LNCAP (cell line): ENCODE results near the gene NOL12.

Source experiments
- CTCF ChIP-seq: fragments of 450-650 bp; IDR thresholded peaks from 2 replicates; pipeline ENCODE4 v1.5.1; 2017; ENCODE audit warnings: mild to moderate bottlenecking

NOL12 gene

DNA sequence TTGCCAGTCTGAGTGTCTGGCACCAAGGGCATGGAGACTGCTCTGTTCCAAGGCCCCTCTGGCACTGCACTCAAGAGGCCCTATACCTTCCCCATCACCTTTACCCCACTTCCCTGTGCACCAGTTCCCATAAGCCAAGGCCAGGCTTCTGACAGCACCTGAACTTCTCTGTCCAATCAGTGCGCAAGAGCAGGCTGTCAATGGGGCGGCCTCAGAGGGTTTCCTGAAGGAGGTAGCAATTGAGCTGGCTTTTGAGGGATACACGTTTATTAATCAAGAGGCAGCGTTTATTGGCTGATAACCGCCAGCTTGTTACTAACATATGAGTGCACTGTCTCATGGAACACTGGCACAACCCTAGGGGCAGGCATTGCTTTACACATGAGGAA, 44.6 kb upstream of the NOL12 start:
- TF ChIP-seq CTCF, result no peak

- TF ChIP-seq CTCF, result peak; percentile 93
Measured at GRCh38 chr22:37643225-37643847, 42.8 kb upstream of the NOL12 start.

GRCh38 chr22:37647317-37647716, 38.8 kb upstream of the NOL12 start:
- no peak for TF ChIP-seq CTCF

DNA sequence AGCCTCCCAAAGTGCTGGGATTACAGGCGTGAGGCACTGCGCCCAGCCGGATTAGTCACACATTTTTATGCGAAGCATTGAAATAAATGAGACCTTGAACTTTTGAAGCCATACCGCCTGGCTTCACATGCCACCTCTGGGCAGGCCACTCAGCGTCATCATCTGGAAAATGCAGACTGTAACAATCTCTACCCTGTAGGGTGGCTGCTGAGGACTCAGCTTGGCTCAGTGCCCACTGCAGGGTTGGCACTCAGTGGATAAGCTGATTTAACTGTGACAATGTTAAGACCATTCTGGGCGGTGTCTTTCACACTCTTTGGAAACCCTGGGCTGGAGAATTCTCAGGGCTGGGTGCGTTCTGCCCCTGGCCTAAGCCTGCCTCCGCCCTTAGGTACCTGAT, 38.2 kb upstream of the NOL12 start:
- TF ChIP-seq CTCF, result no peak

DNA sequence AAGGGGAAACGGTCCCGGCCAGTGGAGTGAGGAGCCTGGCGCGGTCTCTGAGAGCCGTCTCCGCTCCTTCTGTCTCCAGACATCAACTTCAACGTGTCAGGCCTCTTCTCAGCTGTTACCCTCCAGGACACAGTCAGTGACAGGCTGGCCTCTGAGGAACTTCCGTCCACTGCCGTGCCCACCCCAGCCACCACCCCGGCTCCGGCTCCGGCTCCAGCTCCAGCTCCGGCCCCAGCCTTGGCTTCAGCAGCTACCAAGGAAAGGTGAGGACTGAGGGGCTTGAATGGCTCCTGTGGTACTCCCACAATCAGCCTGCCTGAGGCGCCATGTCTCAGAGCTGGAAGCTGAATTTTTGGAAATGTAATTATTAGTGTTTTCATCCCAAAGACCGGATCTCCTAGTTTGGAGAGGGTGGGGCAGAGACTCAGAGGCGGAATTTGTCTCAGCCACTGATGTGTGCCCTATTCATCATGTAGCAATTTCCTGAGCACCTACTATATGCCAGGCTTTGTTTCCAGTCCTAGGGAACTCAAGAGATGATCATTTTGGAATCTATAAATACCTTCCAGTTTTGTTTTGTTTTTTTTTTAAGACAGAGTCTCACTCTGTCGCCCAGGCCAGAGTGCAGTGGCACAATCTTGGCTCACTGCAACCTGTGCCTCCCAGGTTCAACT, 35.5 kb upstream of the NOL12 start:
- TF ChIP-seq CTCF, result no peak

GRCh38 chr22:37654563-37655251, 31.4 kb upstream of the NOL12 start:
- no peak for TF ChIP-seq CTCF

DNA sequence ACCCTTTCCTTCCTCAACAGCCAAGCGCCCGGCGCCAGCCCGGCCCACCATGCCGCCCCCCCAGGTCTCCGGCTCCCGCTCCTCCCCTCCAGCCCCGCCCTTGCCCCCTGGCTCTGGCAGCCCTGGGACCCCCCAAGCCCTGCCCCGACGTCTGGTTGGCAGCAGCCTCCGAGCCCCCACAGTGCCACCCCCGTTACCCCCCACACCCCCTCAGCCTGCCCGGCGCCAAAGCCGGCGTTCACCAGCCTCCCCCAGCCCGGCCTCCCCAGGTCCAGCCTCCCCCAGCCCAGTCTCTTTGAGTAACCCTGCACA, 30.9 kb upstream of the NOL12 start:
- TF ChIP-seq CTCF, result no peak
